ENCODE data around the gene RBMY1J. TPM values are rescaled to one million over a fixed set of nuclear protein-coding genes. Genes with fewer than 3 reads are reported as not detected.

RBMY1J gene
- not detected in 2 replicates for total RNA-seq (ENCODE audit: low replicate concordance)

GRCh38 chrY:22403110-22403509 is at the start of gene RBMY1J:
RBMY1J (plus strand) TSS chrY:22403410; CDS start chrY:22405448, 2,038 bp downstream.

Other genes with a start within 250 kb of the RBMY1J start
- not detected in 2 replicates for gene RBMY1F, start 220.5 kb upstream of the RBMY1J start, total RNA-seq (ENCODE audit: low replicate concordance)

All from smooth muscle cell of the coronary artery (primary cell).